Caco-2 (cell line): ENCODE results near the gene RABL6. TPM values are rescaled to one million over a fixed set of nuclear protein-coding genes. Genes with fewer than 3 reads are reported as not detected.
"Not testable (repeated sequence)": the region's sequence is repeated elsewhere in the genome, so short reads cannot be mapped to it uniquely, and the experiment has no call there.

Experiments used
- BruUV-seq: library from RNA; stranded (reverse); fragments of 400-500 nt; replicated peaks from 2 replicates; lab custom pipeline; 2021; lab: Mats Ljungman, UMichigan
- CTCF ChIA-PET: fragments of 300-600 bp; sonication (Branson Sonifier 250); formaldehyde crosslinking; loops from one replicate; lab custom pipeline; 2022; ENCODE audit warnings: antibody characterized with exemption; lab: Charles Lee
- POLR2A ChIA-PET: fragments of 300-600 bp; sonication (Branson Sonifier 250); formaldehyde crosslinking; loops from one replicate; lab custom pipeline; 2022; ENCODE audit warnings: antibody characterized with exemption; lab: Charles Lee
- DNase-seq, 2 experiments: peaks; one replicate each; pipeline versions ENCODE4 v3.0.0 to v3.0.0-alpha.2; 2020 to 2022
- H3K27me3 ChIP-seq: replicated peaks from 2 replicates; pipeline ENCODE4 v1.6.0; 2011; ENCODE audit warnings: low read length; ENCODE audit not compliant: control insufficient read depth, insufficient read depth
- H3K36me3 ChIP-seq: 2 replicates; pipeline ENCODE4 v1.5.1; 2011; ENCODE audit warnings: low read length; ENCODE audit not compliant: control insufficient read depth, insufficient read depth
- H3K4me1 ChIP-seq: fragments of 250-450 bp; sonication (Bioruptor Pico); 2 replicates; pipeline ENCODE4 v1.5.1; 2020; ENCODE audit warnings: mild to moderate bottlenecking
- H3K4me3 ChIP-seq: 2 replicates; pipeline ENCODE4 v1.5.1; 2011; ENCODE audit warnings: low read depth, mild to moderate bottlenecking, control low read depth, low read length
- H3K9me3 ChIP-seq: fragments of 250-450 bp; sonication (Bioruptor Pico); 2 replicates; pipeline ENCODE4 v1.5.1; 2020; ENCODE audit warnings: mild to moderate bottlenecking, moderate library complexity
- H3K27ac Mint-ChIP-seq: one replicate; pipeline ENCODE4 v1.8.0; 2022; ENCODE audit warnings: mixed read lengths; ENCODE audit not compliant: unreplicated experiment
- H3K27me3 Mint-ChIP-seq: one replicate; pipeline ENCODE4 v1.8.0; 2022; ENCODE audit warnings: mixed read lengths; ENCODE audit not compliant: insufficient read depth, unreplicated experiment
- H3K36me3 Mint-ChIP-seq: one replicate; pipeline ENCODE4 v1.8.0; 2022; ENCODE audit warnings: mild to moderate bottlenecking, mixed read lengths; ENCODE audit not compliant: insufficient read depth, unreplicated experiment
- H3K4me1 Mint-ChIP-seq: one replicate; pipeline ENCODE4 v1.8.0; 2022; ENCODE audit warnings: low read depth, mixed read lengths; ENCODE audit not compliant: unreplicated experiment
- H3K4me3 Mint-ChIP-seq: one replicate; pipeline ENCODE4 v1.8.0; 2022; ENCODE audit warnings: mild to moderate bottlenecking, moderate library complexity, mixed read lengths; ENCODE audit not compliant: unreplicated experiment
- H3K9me3 Mint-ChIP-seq: one replicate; pipeline ENCODE4 v1.8.0; 2022; ENCODE audit warnings: mixed read lengths; ENCODE audit not compliant: unreplicated experiment
- intact Hi-C: fragments of 100-400 bp; cut with micrococcal nuclease; formaldehyde crosslinking; loops from one replicate; pipeline ENCODE4 v1.10.0; 2022; ENCODE audit not compliant: unreplicated experiment
- total RNA-seq: library from RNA; stranded (reverse); gene quantifications from 2 replicates; pipeline ENCODE4 v1.2.3, GENCODE V29; 2022
- TF ChIP-seq, protein P1 (sequence below), 2 experiments: fragments of 200-600 bp in 1 of 2; IDR thresholded peaks; 1 replicate in 1 of 2; 2 replicates in 1 of 2; pipeline versions ENCODE4 v1.5.1 to v1.8.0; 2011 to 2022; ENCODE audit warnings: antibody characterized with exemption in 1 of 2, control low read depth in 1 of 2, inconsistent platforms in 1 of 2, low read depth in 1 of 2, low read length in 1 of 2, mild to moderate bottlenecking in 1 of 2, moderate library complexity in 1 of 2; ENCODE audit not compliant: insufficient read depth in 1 of 2, severe bottlenecking in 1 of 2, unreplicated experiment in 1 of 2

Gene RABL6
- total RNA-seq, 1 experiment from 2014 or later: 138 TPM

- H3K9me3 Mint-ChIP-seq: peaks cover 2% of the 10 kb centered on the region
Observed at GRCh38 chr9:136881691-136882108, 74.0 kb downstream of the RABL6 start.

GRCh38 chr9:136882109-136882946, 74.6 kb downstream of the RABL6 start:
- TF ChIP-seq, protein P1, sequence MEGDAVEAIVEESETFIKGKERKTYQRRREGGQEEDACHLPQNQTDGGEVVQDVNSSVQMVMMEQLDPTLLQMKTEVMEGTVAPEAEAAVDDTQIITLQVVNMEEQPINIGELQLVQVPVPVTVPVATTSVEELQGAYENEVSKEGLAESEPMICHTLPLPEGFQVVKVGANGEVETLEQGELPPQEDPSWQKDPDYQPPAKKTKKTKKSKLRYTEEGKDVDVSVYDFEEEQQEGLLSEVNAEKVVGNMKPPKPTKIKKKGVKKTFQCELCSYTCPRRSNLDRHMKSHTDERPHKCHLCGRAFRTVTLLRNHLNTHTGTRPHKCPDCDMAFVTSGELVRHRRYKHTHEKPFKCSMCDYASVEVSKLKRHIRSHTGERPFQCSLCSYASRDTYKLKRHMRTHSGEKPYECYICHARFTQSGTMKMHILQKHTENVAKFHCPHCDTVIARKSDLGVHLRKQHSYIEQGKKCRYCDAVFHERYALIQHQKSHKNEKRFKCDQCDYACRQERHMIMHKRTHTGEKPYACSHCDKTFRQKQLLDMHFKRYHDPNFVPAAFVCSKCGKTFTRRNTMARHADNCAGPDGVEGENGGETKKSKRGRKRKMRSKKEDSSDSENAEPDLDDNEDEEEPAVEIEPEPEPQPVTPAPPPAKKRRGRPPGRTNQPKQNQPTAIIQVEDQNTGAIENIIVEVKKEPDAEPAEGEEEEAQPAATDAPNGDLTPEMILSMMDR (IDR thresholded peaks at IDR 0.05; ENCODE audit: insufficient read depth in 1 of 2, low read depth in 1 of 2, low read length in 1 of 2, severe bottlenecking in 1 of 2, unreplicated experiment in 1 of 2): no peak
- no peaks in the 10 kb centered on the region for H3K27me3 Mint-ChIP-seq
- Histone ChIP-seq H3K4me1 (peaks cover 26% of the 10 kb centered on the region), H3K4me3 (no peak overlapping the region; the same call in 1 of the 2 replicates), H3K9me3 (no peaks in the 10 kb centered on the region), H3K36me3 (no peaks in the 10 kb centered on the region), H3K27me3 (no peaks in the 10 kb centered on the region)
- ChIA-PET CTCF (interaction anchor here (2.0 kb wide), 1 partner anchor 164 kb away, joined by 4 read pairs; the partner anchor contains the start of gene NPDC1), POLR2A (interaction anchor here (0.6 to 1.4 kb wide), 2 partner anchors 16 to 31 kb away, joined by 3 to 5 read pairs; partner anchors contain the start of gene EDF1)
- intact Hi-C loops: no loop called here
- H3K4me1 Mint-ChIP-seq: no peaks in the 10 kb centered on the region
- DNase-seq: peak; percentile 67 to 82
- H3K36me3 Mint-ChIP-seq: no peaks in the 10 kb centered on the region
- no peaks in the 10 kb centered on the region for H3K9me3 Mint-ChIP-seq
- peak overlapping the region; percentile 13 for H3K4me3 Mint-ChIP-seq
- no peak overlapping the region for H3K27ac Mint-ChIP-seq
- no TSS peak for BruUV-seq

More at GRCh38 chr9:136881691-136882108, 74.0 kb downstream of the RABL6 start:
- no TSS peak for BruUV-seq
- Mint-ChIP-seq H3K27ac (peak overlapping the region; percentile 11), H3K27me3 (no peaks in the 10 kb centered on the region), H3K4me1 (no peaks in the 10 kb centered on the region), H3K4me3 (peak overlapping the region; percentile 13), H3K36me3 (no peaks in the 10 kb centered on the region)
- Histone ChIP-seq H3K4me3 (no peak overlapping the region), H3K27me3 (no peaks in the 10 kb centered on the region), H3K36me3 (no peaks in the 10 kb centered on the region), H3K9me3 (no peaks in the 10 kb centered on the region), H3K4me1 (peaks cover 24% of the 10 kb centered on the region)
- intact Hi-C loops: no loop called here
- TF ChIP-seq, protein P1 (IDR thresholded peaks at IDR 0.05; ENCODE audit: insufficient read depth in 1 of 2, low read depth in 1 of 2, low read length in 1 of 2, severe bottlenecking in 1 of 2, unreplicated experiment in 1 of 2): no peak
- peak; percentile 27 to 61 for DNase-seq
- CTCF ChIA-PET: interaction anchor here (2.0 kb wide), 1 partner anchor 165 kb away, joined by 4 read pairs; the partner anchor contains the start of gene NPDC1
- POLR2A ChIA-PET: interaction anchor here (1.4 kb wide), 1 partner anchor 16 kb away, joined by 5 read pairs; the partner anchor contains the start of gene EDF1

- H3K27me3 Mint-ChIP-seq, H3K27ac Mint-ChIP-seq, CTCF ChIA-PET, POLR2A ChIA-PET, H3K27me3 ChIP-seq, H3K36me3 Mint-ChIP-seq, H3K4me3 ChIP-seq, BruUV-seq, H3K4me3 Mint-ChIP-seq, H3K4me1 Mint-ChIP-seq, H3K9me3 ChIP-seq, intact Hi-C loops, H3K36me3 ChIP-seq, H3K9me3 Mint-ChIP-seq, DNase-seq: not testable (repeated sequence)
- H3K4me1 ChIP-seq: peaks cover 27% of the 10 kb centered on the region
Observed at GRCh38 chr9:136882947-136883283, 75.2 kb downstream of the RABL6 start.

GRCh38 chr9:136883670-136884069, 75.9 kb downstream of the RABL6 start:
- POLR2A ChIA-PET, H3K27me3 ChIP-seq, H3K27me3 Mint-ChIP-seq, H3K36me3 Mint-ChIP-seq, intact Hi-C loops, H3K36me3 ChIP-seq, H3K4me3 Mint-ChIP-seq, H3K4me3 ChIP-seq, BruUV-seq, H3K4me1 Mint-ChIP-seq, DNase-seq, H3K27ac Mint-ChIP-seq, H3K9me3 ChIP-seq, H3K9me3 Mint-ChIP-seq: not testable (repeated sequence)
- peaks cover 27% of the 10 kb centered on the region for H3K4me1 ChIP-seq
- CTCF ChIA-PET: interaction anchor here (0.7 kb wide), 1 partner anchor 273 kb away, joined by 3 read pairs; no protein-coding TSS in a partner anchor
